ENCODE data around the gene LRMDA.

Gene LRMDA

GRCh38 chr10:75718991-75719390 is 287.6 kb downstream of the LRMDA start:
- no peak for TF ChIP-seq CTCF (IDR thresholded peaks at IDR 0.05; ENCODE audit: low read depth, low read length)
- no peak for DNase-seq (ENCODE audit: extremely low read depth, low read depth)

- DNase-seq (ENCODE audit: extremely low read depth, low read depth), result no peak
- no peak for TF ChIP-seq CTCF (IDR thresholded peaks at IDR 0.05; ENCODE audit: low read depth, low read length)
Observed at GRCh38 chr10:75720157-75720556, 288.7 kb downstream of the LRMDA start.

- no peak for DNase-seq (ENCODE audit: extremely low read depth, low read depth)
- no peak for TF ChIP-seq CTCF (IDR thresholded peaks at IDR 0.05; ENCODE audit: low read depth, low read length)
Observed at GRCh38 chr10:75722020-75722419, 290.6 kb downstream of the LRMDA start.

GRCh38 chr10:75722609-75723008 is 291.2 kb downstream of the LRMDA start:
- no peak for TF ChIP-seq CTCF (IDR thresholded peaks at IDR 0.05; ENCODE audit: low read depth, low read length)
- DNase-seq (ENCODE audit: extremely low read depth, low read depth), result no peak

GRCh38 chr10:75723319-75723980 is 292.0 kb downstream of the LRMDA start:
- no peak for TF ChIP-seq CTCF (IDR thresholded peaks at IDR 0.05; ENCODE audit: low read depth, low read length)
- no peak for DNase-seq (ENCODE audit: extremely low read depth, low read depth)

GRCh38 chr10:75724047-75724446 is 292.6 kb downstream of the LRMDA start:
- no peak for DNase-seq (ENCODE audit: extremely low read depth, low read depth)
- TF ChIP-seq CTCF (IDR thresholded peaks at IDR 0.05; ENCODE audit: low read depth, low read length), result no peak

- no peak for DNase-seq (ENCODE audit: extremely low read depth, low read depth)
- no peak for TF ChIP-seq CTCF (IDR thresholded peaks at IDR 0.05; ENCODE audit: low read depth, low read length)
Observed at GRCh38 chr10:75726522-75727483, 295.4 kb downstream of the LRMDA start.

All from AG09319 (cell line).